HG02852 (cell line): ENCODE data around the gene N4BP2L2.
"Not testable (repeated sequence)": the region's sequence is repeated elsewhere in the genome, so short reads cannot be mapped to it uniquely, and the experiment has no call there.

ENCODE experiments used
- ATAC-seq: cut with Tn5 transposase; IDR thresholded peaks from one replicate; pipeline ENCODE4 v1.9.1; 2021; ENCODE audit warnings: mild to moderate bottlenecking, moderate library complexity; ENCODE audit not compliant: unreplicated experiment

N4BP2L2 gene

GRCh38 chr13:32538621-32539246 lies at the start of gene N4BP2L2:
Gene N4BP2L2, minus strand, starts transcription at chr13:32538795. Its CDS starts 1,768 bp downstream, at chr13:32537027.
- ATAC-seq = peak; percentile 96

- ATAC-seq = no peak
These were observed 49.2 kb upstream of the N4BP2L2 start for GRCh38 chr13:32587811-32588170.

- ATAC-seq = peak; percentile 33
These were observed 48.6 kb upstream of the N4BP2L2 start for GRCh38 chr13:32587011-32587810.

- ATAC-seq = peak; percentile 82
These were observed 47.7 kb upstream of the N4BP2L2 start, which contains the start of gene PDS5B for GRCh38 chr13:32586080-32586900. Gene PDS5B, plus strand, starts transcription at chr13:32586452. Its CDS starts 62,321 bp downstream, at chr13:32648773.

- no peak for ATAC-seq
These were observed 47.0 kb upstream of the N4BP2L2 start for GRCh38 chr13:32585550-32586079.

- ATAC-seq = no peak
These were observed 44.4 kb upstream of the N4BP2L2 start for GRCh38 chr13:32582991-32583390.

GRCh38 chr13:32582281-32582680 lies 43.7 kb upstream of the N4BP2L2 start:
- no peak for ATAC-seq

GRCh38 chr13:32581177-32581786 lies 42.7 kb upstream of the N4BP2L2 start:
- ATAC-seq = no peak

- ATAC-seq = no peak
These were observed 38.4 kb upstream of the N4BP2L2 start for GRCh38 chr13:32577032-32577431.

GRCh38 chr13:32575687-32576086 lies 37.1 kb upstream of the N4BP2L2 start:
- not testable (repeated sequence) for ATAC-seq

GRCh38 chr13:32560842-32561241 lies 22.2 kb upstream of the N4BP2L2 start:
- not testable (repeated sequence) for ATAC-seq

GRCh38 chr13:32555613-32556012 lies 17.0 kb upstream of the N4BP2L2 start:
- no peak for ATAC-seq

- peak; percentile 81 for ATAC-seq
These were observed 15.1 kb upstream of the N4BP2L2 start for GRCh38 chr13:32553720-32554119.

- no peak for ATAC-seq
These were observed 11.2 kb upstream of the N4BP2L2 start for GRCh38 chr13:32549788-32550187.

GRCh38 chr13:32548837-32549236 lies 10.2 kb upstream of the N4BP2L2 start:
- no peak for ATAC-seq

- no peak for ATAC-seq
These were observed 6.5 kb upstream of the N4BP2L2 start for GRCh38 chr13:32545083-32545482.

GRCh38 chr13:32542221-32542620 lies 3.6 kb upstream of the N4BP2L2 start:
- ATAC-seq = no peak

GRCh38 chr13:32538143-32538620 lies 413 bp downstream of the N4BP2L2 start:
- ATAC-seq = peak; percentile 81

- ATAC-seq = no peak
These were observed 934 bp downstream of the N4BP2L2 start for GRCh38 chr13:32537580-32538142.

- ATAC-seq = no peak
These were observed 2.8 kb downstream of the N4BP2L2 start for GRCh38 chr13:32535748-32536147.
